Activated CD8-positive, alpha-beta T cell treated with anti-CD3 and anti-CD28 coated beads, Interleukin-2, amount 10 ng/mL, durations not matched to agents 7 days and 5 days (primary cell): ENCODE measurements around the gene SIRPB2. TPM values are rescaled to one million over a fixed set of nuclear protein-coding genes. Genes with fewer than 3 reads are reported as not detected.

Source experiments
- ATAC-seq: fragments of 150-1000 bp; cut with Tn5 transposase; one replicate; pipeline ENCODE4 v1.10.0; 2021; ENCODE audit warnings: moderate library complexity
- CTCF ChIA-PET: fragments of 350-600 bp; sonication (Branson Sonifier 250); formaldehyde crosslinking; loops from one replicate; lab custom pipeline; 2021; ENCODE audit warnings: antibody characterized with exemption; lab: Charles Lee
- POLR2A ChIA-PET: fragments of 350-600 bp; sonication (Branson Sonifier 250); formaldehyde crosslinking; loops from one replicate; lab custom pipeline; 2021; ENCODE audit warnings: antibody characterized with exemption; lab: Charles Lee
- DNase-seq: peaks from one replicate; pipeline ENCODE4 v3.0.0-alpha.2; 2020
- H3K27ac Mint-ChIP-seq: one replicate; pipeline ENCODE4 v1.8.0; 2021; ENCODE audit warnings: mild to moderate bottlenecking, mixed read lengths
- H3K27me3 Mint-ChIP-seq: one replicate; pipeline ENCODE4 v1.8.0; 2021; ENCODE audit warnings: low read depth, mixed read lengths
- H3K36me3 Mint-ChIP-seq: one replicate; pipeline ENCODE4 v1.8.0; 2021; ENCODE audit warnings: low read depth, mixed read lengths
- H3K4me1 Mint-ChIP-seq: one replicate; pipeline ENCODE4 v1.8.0; 2021; ENCODE audit warnings: low read depth, mixed read lengths
- H3K4me3 Mint-ChIP-seq: one replicate; pipeline ENCODE4 v1.8.0; 2021; ENCODE audit warnings: mild to moderate bottlenecking, mixed read lengths
- H3K9me3 Mint-ChIP-seq: one replicate; pipeline ENCODE4 v1.8.0; 2022; ENCODE audit warnings: mixed read lengths; ENCODE audit not compliant: insufficient read depth
- total RNA-seq, 2 experiments: library from RNA; stranded (reverse); gene quantifications; one replicate each; pipeline ENCODE4 v1.2.3, GENCODE V29; 2021

Gene SIRPB2
- total RNA-seq = not detected

DNA sequence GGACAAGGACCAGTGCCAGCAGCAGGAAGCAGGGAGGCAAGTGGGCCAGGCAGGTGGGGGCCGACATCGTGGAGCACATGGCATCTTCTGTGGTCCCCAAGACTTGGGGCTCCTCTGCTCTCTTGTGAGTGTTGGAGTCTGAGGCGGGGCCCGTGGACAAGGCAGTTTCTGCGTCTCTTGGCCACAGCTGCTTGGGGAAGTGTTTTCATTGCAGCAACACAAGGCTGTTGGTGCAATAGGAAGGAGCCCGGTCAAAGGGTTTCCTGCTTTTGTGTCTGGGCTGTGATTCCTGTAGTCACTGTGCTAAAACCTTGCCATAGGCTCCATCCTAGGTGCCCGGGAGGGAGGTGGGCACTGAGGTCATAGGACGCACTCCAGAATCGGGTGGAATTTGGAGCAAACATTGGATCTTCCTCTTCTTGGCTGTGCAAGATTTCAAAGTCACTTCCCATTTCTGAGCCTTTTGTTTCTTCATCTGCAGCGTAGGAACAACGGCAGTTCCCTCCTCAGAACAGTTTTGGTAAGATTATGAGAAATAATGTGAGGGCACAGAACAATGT is at the start of gene SIRPB2:
Gene SIRPB2, minus strand, starts transcription at position 140 of the 560 bp plus-strand sequence. Its CDS starts 61 bp downstream, at position 79.
- no peak within 1 kb of the TSS for H3K27ac Mint-ChIP-seq
- H3K36me3 Mint-ChIP-seq = no peaks in the 10 kb centered on the region
- peaks cover 51% of the 10 kb centered on the region for H3K27me3 Mint-ChIP-seq
- CTCF ChIA-PET = interaction anchor here (2.5 to 4.8 kb wide), 2 partner anchors 12 kb away, joined by 21 to 37 read pairs; no protein-coding TSS in a partner anchor
- no peak for ATAC-seq
- DNase-seq = no peak
- POLR2A ChIA-PET = no interaction called here
- H3K4me3 Mint-ChIP-seq = no peak within 1 kb of the TSS
- H3K4me1 Mint-ChIP-seq = peaks cover 27% of the 10 kb centered on the region
- no peaks in the 10 kb centered on the region for H3K9me3 Mint-ChIP-seq

- POLR2A ChIA-PET = no interaction called here
- Mint-ChIP-seq H3K9me3 (no peaks in the 10 kb centered on the region), H3K4me3 (no peak overlapping the region), H3K27me3 (peaks cover 8% of the 10 kb centered on the region), H3K36me3 (peaks cover 3% of the 10 kb centered on the region), H3K4me1 (peaks cover 9% of the 10 kb centered on the region), H3K27ac (no peak overlapping the region)
- CTCF ChIA-PET = interaction anchor here (1.7 to 3.4 kb wide), 2 partner anchors 194 to 237 kb away, joined by 11 to 13 read pairs; no protein-coding TSS in a partner anchor
- DNase-seq (no peak), ATAC-seq (no peak)
Measured at GRCh38 chr20:1539816-1540419, 48.7 kb upstream of the SIRPB2 start.

DNA sequence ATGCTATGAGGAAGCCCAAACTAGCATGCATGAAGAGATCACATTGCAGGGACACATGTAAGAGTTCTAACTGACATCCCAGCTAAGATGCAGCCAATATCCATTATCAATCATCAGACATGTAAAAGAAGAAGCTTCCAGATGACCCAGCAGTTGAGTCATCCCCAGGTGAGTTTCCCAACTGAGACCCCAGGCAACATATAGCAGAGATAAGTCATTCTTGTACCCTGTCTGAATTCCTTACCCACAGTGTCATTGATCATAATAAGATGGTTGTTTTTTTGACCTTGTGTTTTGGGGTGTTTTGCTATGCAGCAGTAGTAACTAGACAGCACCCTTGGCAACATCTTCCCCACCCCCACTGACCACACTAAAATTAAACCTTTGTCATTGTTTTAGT is 47.4 kb upstream of the SIRPB2 start:
- H3K4me1 Mint-ChIP-seq = peaks cover 9% of the 10 kb centered on the region
- ChIA-PET POLR2A (no interaction called here), CTCF (interaction anchor here (1.4 to 3.4 kb wide), 4 partner anchors 195 to 262 kb away, joined by 3 to 13 read pairs (median 8); no protein-coding TSS in a partner anchor)
- no peak overlapping the region for H3K4me3 Mint-ChIP-seq
- H3K9me3 Mint-ChIP-seq = no peaks in the 10 kb centered on the region
- H3K27me3 Mint-ChIP-seq = peaks cover 3% of the 10 kb centered on the region
- ATAC-seq (no peak), DNase-seq (no peak)
- peaks cover 3% of the 10 kb centered on the region for H3K36me3 Mint-ChIP-seq
- H3K27ac Mint-ChIP-seq = no peak overlapping the region

- H3K4me3 Mint-ChIP-seq = no peak overlapping the region
- H3K27ac Mint-ChIP-seq = peak overlapping the region; percentile 43
- H3K27me3 Mint-ChIP-seq = peaks cover 1% of the 10 kb centered on the region
- H3K4me1 Mint-ChIP-seq = peaks cover 9% of the 10 kb centered on the region
- ChIA-PET POLR2A (no interaction called here), CTCF (interaction anchor here (1.2 to 3.4 kb wide), 3 partner anchors 34 to 227 kb away, joined by 3 to 13 read pairs (median 4); no protein-coding TSS in a partner anchor)
- no peak for DNase-seq
- no peaks in the 10 kb centered on the region for H3K9me3 Mint-ChIP-seq
- H3K36me3 Mint-ChIP-seq = peaks cover 3% of the 10 kb centered on the region
- ATAC-seq = no peak
Measured at GRCh38 chr20:1537731-1538058, 46.5 kb upstream of the SIRPB2 start.

DNA sequence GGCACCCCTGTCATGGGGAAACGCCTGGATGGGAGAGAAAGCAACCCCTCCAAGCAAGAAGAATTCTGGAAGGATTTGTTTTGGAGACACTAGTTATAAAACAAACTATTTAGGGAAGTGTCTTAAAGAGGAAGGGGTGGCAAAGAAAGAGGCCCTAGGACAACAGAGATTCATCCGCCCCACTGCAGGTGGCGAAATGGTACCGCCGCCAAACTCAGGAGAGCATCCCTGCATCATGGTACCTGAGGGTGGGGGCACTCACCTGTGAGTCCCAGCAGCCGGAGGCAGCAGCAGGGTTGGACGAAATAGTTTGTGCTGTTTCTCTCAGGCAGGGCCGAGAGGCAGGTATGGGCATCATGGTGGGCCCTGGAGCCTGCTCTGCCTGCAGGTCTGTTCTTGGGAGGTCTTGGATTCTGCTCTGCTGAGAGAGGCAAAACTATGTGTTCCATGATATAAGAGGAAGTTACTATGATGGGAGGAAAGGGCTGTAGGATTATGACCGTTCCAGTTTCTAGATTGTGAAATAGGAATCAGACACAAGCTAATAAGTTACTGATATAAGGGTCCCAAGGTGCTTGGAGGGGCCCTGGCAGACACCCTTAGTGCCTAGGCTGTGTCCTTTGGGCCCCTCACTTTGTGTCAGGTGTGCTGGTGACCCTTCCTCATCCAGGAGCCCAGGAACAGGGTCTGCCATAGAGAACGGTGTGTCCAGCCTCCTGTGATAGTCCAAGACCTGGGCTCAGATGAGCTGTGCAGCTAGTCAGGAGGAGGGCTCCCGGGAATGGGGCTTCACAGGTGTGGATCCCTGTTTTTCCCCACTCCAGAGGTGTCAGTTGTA is 45.9 kb upstream of the SIRPB2 start:
- peaks cover 9% of the 10 kb centered on the region for H3K4me1 Mint-ChIP-seq
- DNase-seq (no peak), ATAC-seq (no peak)
- peaks cover 3% of the 10 kb centered on the region for H3K36me3 Mint-ChIP-seq
- H3K27me3 Mint-ChIP-seq = no peaks in the 10 kb centered on the region
- H3K27ac Mint-ChIP-seq = no peak overlapping the region
- ChIA-PET CTCF (interaction anchor here (1.2 to 3.4 kb wide), 3 partner anchors 33 to 228 kb away, joined by 3 to 13 read pairs (median 4); no protein-coding TSS in a partner anchor), POLR2A (no interaction called here)
- H3K9me3 Mint-ChIP-seq = no peaks in the 10 kb centered on the region
- no peak overlapping the region for H3K4me3 Mint-ChIP-seq

GRCh38 chr20:1535420-1536175 is 44.4 kb upstream of the SIRPB2 start:
- ChIA-PET POLR2A (no interaction called here), CTCF (interaction anchor here (1.5 kb wide), 1 partner anchor 199 kb away, joined by 3 read pairs; no protein-coding TSS in a partner anchor)
- Mint-ChIP-seq H3K27ac (no peak overlapping the region), H3K4me3 (no peak overlapping the region), H3K27me3 (peaks cover 2% of the 10 kb centered on the region), H3K4me1 (peaks cover 9% of the 10 kb centered on the region), H3K9me3 (no peaks in the 10 kb centered on the region), H3K36me3 (no peaks in the 10 kb centered on the region)
- DNase-seq (no peak), ATAC-seq (no peak)

DNA sequence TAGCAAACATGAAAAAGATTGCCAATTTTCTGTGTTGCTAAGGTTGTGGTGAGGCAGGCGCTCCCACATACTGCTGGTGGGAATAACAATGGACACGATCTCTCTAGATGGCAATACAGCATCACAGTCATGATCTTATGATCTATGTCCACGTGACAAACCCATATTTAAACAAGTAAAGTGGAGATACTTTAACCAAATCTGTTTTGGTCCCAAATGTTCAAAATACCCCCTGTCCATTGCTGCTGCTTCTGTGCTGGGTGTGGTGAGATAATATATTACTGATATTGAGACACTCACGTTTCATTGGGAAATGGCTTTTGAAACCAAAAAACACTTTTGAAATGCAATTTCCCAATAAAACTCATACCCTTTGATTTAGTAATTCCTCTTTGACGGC is 43.3 kb upstream of the SIRPB2 start:
- Mint-ChIP-seq H3K9me3 (no peaks in the 10 kb centered on the region), H3K4me3 (no peak overlapping the region), H3K36me3 (no peaks in the 10 kb centered on the region), H3K27me3 (peaks cover 2% of the 10 kb centered on the region), H3K4me1 (peaks cover 9% of the 10 kb centered on the region), H3K27ac (no peak overlapping the region)
- no peak for DNase-seq
- ChIA-PET POLR2A (no interaction called here), CTCF (interaction anchor here (1.0 to 3.5 kb wide), 3 partner anchors 31 to 243 kb away, joined by 3 to 26 read pairs (median 23); no protein-coding TSS in a partner anchor)
- ATAC-seq = no peak

DNA sequence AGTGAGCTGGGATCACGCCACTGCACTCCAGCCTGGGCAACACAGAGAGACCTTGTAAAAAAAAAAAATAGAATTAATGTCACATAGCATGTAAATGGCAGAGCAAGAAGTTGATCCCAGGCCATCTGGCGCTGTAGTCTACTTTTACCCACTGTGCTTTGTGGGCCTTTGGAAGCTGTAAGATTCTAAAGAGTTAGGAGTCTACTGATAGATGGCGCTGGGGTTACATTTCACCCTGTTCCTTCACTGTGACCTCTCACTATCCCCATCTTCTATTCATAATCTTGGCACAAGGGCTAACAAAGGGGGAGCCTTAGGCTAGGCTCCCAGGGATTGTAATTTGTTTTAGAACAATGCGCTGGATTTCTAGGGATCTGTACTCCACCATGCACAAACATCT is 41.8 kb upstream of the SIRPB2 start:
- Mint-ChIP-seq H3K9me3 (no peaks in the 10 kb centered on the region), H3K4me1 (peaks cover 7% of the 10 kb centered on the region), H3K4me3 (no peak overlapping the region), H3K36me3 (no peaks in the 10 kb centered on the region), H3K27me3 (peaks cover 5% of the 10 kb centered on the region), H3K27ac (no peak overlapping the region)
- ChIA-PET POLR2A (interaction anchor here (0.7 kb wide), 1 partner anchor 21 kb away, joined by 5 read pairs; no protein-coding TSS in a partner anchor), CTCF (interaction anchor here (0.7 to 3.5 kb wide), 6 partner anchors 13 to 244 kb away, joined by 3 to 26 read pairs (median 5); no protein-coding TSS in a partner anchor)
- ATAC-seq (no peak), DNase-seq (peak; percentile 40)

DNA sequence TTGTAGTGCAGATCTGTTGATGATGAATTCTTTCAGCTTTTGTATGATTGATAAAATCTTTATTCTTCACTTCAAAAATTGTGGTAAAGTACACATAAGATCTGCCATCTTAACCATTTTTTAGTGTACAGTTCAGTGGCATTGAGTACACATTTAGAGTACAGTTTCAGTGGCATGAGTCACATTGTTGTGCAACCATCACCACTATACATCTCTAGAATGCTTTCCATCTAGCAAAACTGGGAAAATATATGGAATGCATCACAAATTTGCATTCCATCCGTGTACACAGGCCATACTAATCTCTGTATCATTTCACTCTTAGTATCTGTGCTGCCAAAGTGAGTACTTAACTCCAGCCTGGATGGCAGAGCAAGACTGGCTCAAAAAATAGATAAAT is 37.6 kb upstream of the SIRPB2 start:
- Mint-ChIP-seq H3K36me3 (no peaks in the 10 kb centered on the region), H3K27me3 (peaks cover 6% of the 10 kb centered on the region), H3K4me3 (no peak overlapping the region), H3K4me1 (no peaks in the 10 kb centered on the region), H3K27ac (no peak overlapping the region), H3K9me3 (peaks cover 9% of the 10 kb centered on the region)
- ATAC-seq (no peak), DNase-seq (no peak)
- ChIA-PET CTCF (interaction anchor here (2.3 to 2.5 kb wide), 2 partner anchors 20 to 25 kb away, joined by 11 to 14 read pairs; no protein-coding TSS in a partner anchor), POLR2A (no interaction called here)

- DNase-seq (no peak), ATAC-seq (no peak)
- H3K4me3 Mint-ChIP-seq = no peak overlapping the region
- CTCF ChIA-PET = interaction anchor here (2.3 to 2.5 kb wide), 2 partner anchors 19 to 25 kb away, joined by 11 to 14 read pairs; no protein-coding TSS in a partner anchor
- H3K27ac Mint-ChIP-seq = no peak overlapping the region
- POLR2A ChIA-PET = no interaction called here
- peaks cover 9% of the 10 kb centered on the region for H3K9me3 Mint-ChIP-seq
- H3K27me3 Mint-ChIP-seq = peaks cover 9% of the 10 kb centered on the region
- H3K36me3 Mint-ChIP-seq = no peaks in the 10 kb centered on the region
- no peaks in the 10 kb centered on the region for H3K4me1 Mint-ChIP-seq
Measured at GRCh38 chr20:1527923-1528322, 36.7 kb upstream of the SIRPB2 start.

- Mint-ChIP-seq H3K27me3 (peaks cover 10% of the 10 kb centered on the region), H3K9me3 (peaks cover 9% of the 10 kb centered on the region), H3K27ac (no peak overlapping the region), H3K4me3 (no peak overlapping the region), H3K4me1 (no peaks in the 10 kb centered on the region), H3K36me3 (no peaks in the 10 kb centered on the region)
- ChIA-PET CTCF (interaction anchor here (1.2 to 2.5 kb wide), 2 partner anchors 18 to 23 kb away, joined by 5 to 11 read pairs; no protein-coding TSS in a partner anchor), POLR2A (interaction anchor here (0.6 to 0.7 kb wide), 2 partner anchors 224 to 943 kb away, joined by 3 read pairs; no protein-coding TSS in a partner anchor)
- no peak for ATAC-seq
- no peak for DNase-seq
Measured at GRCh38 chr20:1526896-1527295, 35.7 kb upstream of the SIRPB2 start.
